Endothelial cell of umbilical vein (primary cell): Measurements from ENCODE around the gene ACER3. TPM values are rescaled to one million over a fixed set of nuclear protein-coding genes. Genes with fewer than 3 reads are reported as not detected.
"Not testable (repeated sequence)": the region's sequence is repeated elsewhere in the genome, so short reads cannot be mapped to it uniquely, and the experiment has no call there.

Source experiments
- BruUV-seq: library from RNA; stranded (reverse); fragments of 400-500 nt; replicated peaks from 2 replicates; lab custom pipeline; 2021; lab: Mats Ljungman, UMichigan
- CTCF ChIA-PET: fragments of 300-600, 350-600 bp; sonication (Branson Sonifier 250); formaldehyde crosslinking; loops from one replicate; lab custom pipeline; 2021; ENCODE audit warnings: antibody characterized with exemption, inconsistent platforms; lab: Charles Lee
- POLR2A ChIA-PET: fragments of 300-600, 350-600 bp; sonication (Branson Sonifier 250); formaldehyde crosslinking; loops from one replicate; lab custom pipeline; 2021; ENCODE audit warnings: antibody characterized with exemption, inconsistent platforms; lab: Charles Lee
- DNase-seq: peaks from one replicate; pipeline ENCODE4 v3.0.0-alpha.2; 2011; ENCODE audit warnings: low read depth, low spot score
- FAIRE-seq: peaks from 2 replicates; lab custom pipeline; 2011; peaks lifted over from hg19 to GRCh38; lab: Jason Lieb, UNC
- H2AFZ ChIP-seq: 2 replicates; pipeline ENCODE4 v1.6.0; 2012; ENCODE audit warnings: low read depth, low read length, control low read depth, inconsistent platforms
- H3K27ac ChIP-seq: 2 replicates; pipeline ENCODE4 v1.5.1; 2011; ENCODE audit warnings: low read depth, mild to moderate bottlenecking, control low read depth, low read length, moderate library complexity; ENCODE audit not compliant: insufficient read depth
- H3K27me3 ChIP-seq, 2 experiments: 2 replicates each; pipeline versions ENCODE4 v1.6.0 to v1.6.1; 2011; ENCODE audit warnings: low read length in 2 of 2, mixed read lengths in 1 of 2; ENCODE audit not compliant: control insufficient read depth in 2 of 2, insufficient read depth in 2 of 2
- H3K36me3 ChIP-seq, 2 experiments: 2 replicates in 1 of 2; 3 replicates in 1 of 2; pipeline ENCODE4 v1.5.1; 2011; ENCODE audit warnings: low read length in 2 of 2, mild to moderate bottlenecking in 1 of 2, moderate library complexity in 1 of 2; ENCODE audit not compliant: control insufficient read depth in 2 of 2, insufficient read depth in 2 of 2; ENCODE audit errors: extremely low read depth in 1 of 2
- H3K4me1 ChIP-seq: 3 replicates; pipeline ENCODE4 v1.5.1; 2011; ENCODE audit warnings: mild to moderate bottlenecking, low read length; ENCODE audit not compliant: control insufficient read depth, insufficient read depth; ENCODE audit errors: extremely low read depth
- H3K4me2 ChIP-seq: 2 replicates; pipeline ENCODE4 v1.6.1; 2011; ENCODE audit warnings: low read length, control low read depth, mixed read lengths; ENCODE audit not compliant: insufficient read depth
- H3K4me3 ChIP-seq, 3 experiments: fragments of 200-600 bp in 1 of 3; sonication (generic), shearing (Covaris generic) in 1 of 3; replicated peaks in 1 of 3; 2 replicates each; pipeline ENCODE4 v1.5.1; 2011 to 2016; ENCODE audit warnings: control low read depth in 3 of 3, low read length in 3 of 3, mild to moderate bottlenecking in 2 of 3, inconsistent platforms in 1 of 3, low read depth in 1 of 3, moderate library complexity in 1 of 3; ENCODE audit not compliant: insufficient read depth in 1 of 3
- H3K79me2 ChIP-seq: 2 replicates; pipeline ENCODE4 v1.6.0; 2012; ENCODE audit warnings: low read length, inconsistent platforms; ENCODE audit not compliant: control insufficient read depth, insufficient read depth
- H3K9ac ChIP-seq: replicated peaks from 2 replicates; pipeline ENCODE3; 2011; ENCODE audit warnings: low read length, control low read depth; ENCODE audit not compliant: insufficient read depth; ENCODE audit errors: extremely low read depth
- H3K9me1 ChIP-seq: replicated peaks from 3 replicates; pipeline ENCODE4 v1.6.0; 2011; ENCODE audit warnings: mild to moderate bottlenecking, low read length; ENCODE audit not compliant: control insufficient read depth, insufficient read depth; ENCODE audit errors: extremely low read depth
- H3K9me3 ChIP-seq: replicated peaks from 2 replicates; pipeline ENCODE4 v1.5.1; 2012; ENCODE audit warnings: low read length, inconsistent platforms; ENCODE audit not compliant: control insufficient read depth, insufficient read depth
- H4K20me1 ChIP-seq: replicated peaks from 2 replicates; pipeline ENCODE3; 2011; ENCODE audit warnings: mild to moderate bottlenecking, low read length; ENCODE audit not compliant: control insufficient read depth, insufficient read depth; ENCODE audit errors: extremely low read depth
- CTCF ChIP-seq, 2 donors: IDR thresholded peaks; 1 replicate in 1 of 2; 2 replicates in 1 of 2; pipeline ENCODE4 v1.5.1; 2011; ENCODE audit warnings: low read length in 2 of 2, mild to moderate bottlenecking in 2 of 2, moderate library complexity in 2 of 2, control low read depth in 1 of 2, inconsistent platforms in 1 of 2, low read depth in 1 of 2; ENCODE audit not compliant: insufficient read depth in 1 of 2; ENCODE audit errors: extremely low read depth in 1 of 2
- GATA2 ChIP-seq: IDR thresholded peaks from 2 replicates; pipeline ENCODE4 v1.7.0; 2011; ENCODE audit warnings: low read depth, mild to moderate bottlenecking, moderate library complexity, mixed read lengths, low read length; ENCODE audit not compliant: insufficient read length, insufficient read depth
- JUN ChIP-seq: IDR thresholded peaks from 2 replicates; pipeline ENCODE4 v1.6.1; 2011; ENCODE audit warnings: borderline replicate concordance, low read depth; ENCODE audit not compliant: insufficient read length, insufficient read depth
- MYC ChIP-seq: IDR thresholded peaks from one replicate; pipeline ENCODE4 v1.6.1; 2011; ENCODE audit warnings: mild to moderate bottlenecking, low read depth, low read length
- POLR2A ChIP-seq: IDR thresholded peaks from 2 replicates; pipeline ENCODE4 v1.6.1; 2012; ENCODE audit warnings: low read depth, mild to moderate bottlenecking, control low read depth, low read length
- dilution Hi-C: fragments of 300-500 bp; cut with MboI; formaldehyde crosslinking; loops from one replicate; pipeline ENCODE4 v1.15.0; 2019; ENCODE audit warnings: low sequenced_read_pairs; ENCODE audit not compliant: extremely low pct_ligation_motif_present
- intact Hi-C: fragments of 100-400 bp; cut with micrococcal nuclease; formaldehyde crosslinking; loops from one replicate; pipeline ENCODE4 v1.10.0; 2022
- polyA plus RNA-seq, 4 experiments: library from polyadenylated mRNA; depleted of rRNA in 3 of 4; stranded (reverse) in 3 of 4; unstranded in 1 of 4; fragments of >200 nt; gene quantifications; 2 replicates each; pipeline versions ENCODE4 v1.2.1 to v1.2.3, GENCODE V29; 2011 to 2012; ENCODE audit warnings: missing spikeins in 1 of 4
- total RNA-seq: library from RNA; stranded (reverse); gene quantifications from 2 replicates; pipeline ENCODE4 v1.2.3, GENCODE V29; 2021

ACER3 gene
- total and polyA plus RNA-seq, 2 donors (not counting 3 experiments of a cell fraction or from before 2014, with no cell fraction given), result 9.9 to 31.6 TPM

- H3K4me1 ChIP-seq, result no peaks in the 10 kb centered on the region
- DNase-seq, result no peak
- ChIA-PET CTCF (interaction anchor here (6.2 kb wide), 1 partner anchor 68 kb away, joined by 39 read pairs; no protein-coding TSS in a partner anchor), POLR2A (no interaction called here)
- no peak overlapping the region for H3K4me3 ChIP-seq
- intact Hi-C loops (no loop called here), dilution Hi-C loops (no loop called here)
- no peak overlapping the region for H3K9ac ChIP-seq
- no peaks in the 10 kb centered on the region for H3K27me3 ChIP-seq
- no peaks in the 10 kb centered on the region for H3K79me2 ChIP-seq
- no peaks in the 10 kb centered on the region for H3K36me3 ChIP-seq
- no peaks in the 10 kb centered on the region for H3K9me3 ChIP-seq
- H2AFZ ChIP-seq, result no peak overlapping the region
- no peak for FAIRE-seq
- no peaks in the 10 kb centered on the region for H4K20me1 ChIP-seq
- H3K4me2 ChIP-seq, result no peak overlapping the region
- no TSS peak for BruUV-seq
- H3K9me1 ChIP-seq, result no peaks in the 10 kb centered on the region
- TF ChIP-seq JUN (no peak), MYC (no peak), CTCF (IDR thresholded peaks at IDR 0.05; ENCODE audit: extremely low read depth in 1 of 2, insufficient read depth in 1 of 2, low read depth in 1 of 2, low read length in 2 of 2) (no peak)
- H3K27ac ChIP-seq, result no peak overlapping the region
Measured at GRCh38 chr11:76850815-76851214, 9.9 kb upstream of the ACER3 start.

GRCh38 chr11:76854709-76855108 lies 6.0 kb upstream of the ACER3 start:
- Histone ChIP-seq H3K9me1 (no peaks in the 10 kb centered on the region), H4K20me1 (no peaks in the 10 kb centered on the region), H3K4me1 (no peaks in the 10 kb centered on the region), H3K9ac (no peak overlapping the region), H3K4me2 (no peak overlapping the region), H3K4me3 (no peak overlapping the region), H3K79me2 (no peaks in the 10 kb centered on the region), H3K36me3 (no peaks in the 10 kb centered on the region), H2AFZ (no peak overlapping the region), H3K27me3 (no peaks in the 10 kb centered on the region), H3K9me3 (no peaks in the 10 kb centered on the region), H3K27ac (no peak overlapping the region)
- intact Hi-C loops (no loop called here), dilution Hi-C loops (no loop called here)
- no TSS peak for BruUV-seq
- ChIA-PET CTCF (interaction anchor here (0.8 to 2.1 kb wide), 4 partner anchors 9 to 65 kb away, joined by 3 to 15 read pairs (median 4); no protein-coding TSS in a partner anchor), POLR2A (no interaction called here)
- DNase-seq, result no peak
- no peak for FAIRE-seq
- no peak for TF ChIP-seq CTCF (IDR thresholded peaks at IDR 0.05; ENCODE audit: extremely low read depth in 1 of 2, insufficient read depth in 1 of 2, low read depth in 1 of 2, low read length in 2 of 2)
- TF ChIP-seq POLR2A, result no peak
- no peak for TF ChIP-seq GATA2

GRCh38 chr11:76855670-76856069 lies 5.0 kb upstream of the ACER3 start:
- H4K20me1 ChIP-seq, H3K4me3 ChIP-seq, dilution Hi-C loops, H3K79me2 ChIP-seq, H3K9ac ChIP-seq, H3K4me2 ChIP-seq, intact Hi-C loops, H3K27me3 ChIP-seq, H3K9me1 ChIP-seq, H3K36me3 ChIP-seq, H3K4me1 ChIP-seq, POLR2A ChIA-PET, FAIRE-seq, H3K27ac ChIP-seq, H2AFZ ChIP-seq, H3K9me3 ChIP-seq, BruUV-seq, DNase-seq: not testable (repeated sequence)
- CTCF ChIA-PET, result interaction anchor here (1.0 to 2.1 kb wide), 3 partner anchors 17 to 64 kb away, joined by 3 to 15 read pairs (median 3); no protein-coding TSS in a partner anchor
